H54 (cell line): ENCODE results near the gene SLC38A8.

Source experiments
- DNase-seq: peaks from one replicate; pipeline ENCODE4 v3.0.0; 2011; ENCODE audit warnings: low spot score, mixed read lengths; ENCODE audit not compliant: insufficient read length
- FAIRE-seq: peaks from 3 replicates; lab custom pipeline; 2011; peaks lifted over from hg19 to GRCh38; lab: Jason Lieb, UNC
- POLR2A ChIP-seq: IDR thresholded peaks from 2 replicates; pipeline ENCODE4 v1.6.1; 2011; ENCODE audit warnings: low read depth, mild to moderate bottlenecking, low read length

The SLC38A8 gene

GRCh38 chr16:83966153-83966696, 76.4 kb downstream of the SLC38A8 start:
- no peak for TF ChIP-seq POLR2A
- FAIRE-seq (no peak), DNase-seq (no peak)

GRCh38 chr16:83965444-83966152, 77.0 kb downstream of the SLC38A8 start:
- TF ChIP-seq POLR2A: no peak
- no peak for DNase-seq
- FAIRE-seq: no peak

GRCh38 chr16:83964684-83965443, 77.7 kb downstream of the SLC38A8 start:
- DNase-seq (no peak), FAIRE-seq (no peak)
- TF ChIP-seq POLR2A: no peak

- DNase-seq: no peak
- no peak for FAIRE-seq
- no peak for TF ChIP-seq POLR2A
These were observed 79.1 kb downstream of the SLC38A8 start for GRCh38 chr16:83963277-83964119.

- no peak for DNase-seq
- no peak for FAIRE-seq
- TF ChIP-seq POLR2A: no peak
These were observed 81.0 kb downstream of the SLC38A8 start for GRCh38 chr16:83961591-83961990.

- DNase-seq (no peak), FAIRE-seq (no peak)
- no peak for TF ChIP-seq POLR2A
These were observed 81.9 kb downstream of the SLC38A8 start for GRCh38 chr16:83960521-83961249.
